DND-41 (cell line): ENCODE results near the gene SLC5A12.

ENCODE experiments used
- EZH2 ChIP-seq: IDR thresholded peaks from 3 replicates; pipeline ENCODE4 v1.6.1; 2012; ENCODE audit warnings: borderline replicate concordance, low read depth, mild to moderate bottlenecking, moderate library complexity, low read length, inconsistent platforms; ENCODE audit not compliant: severe bottlenecking
- TF ChIP-seq, protein P1 (sequence below): IDR thresholded peaks from 2 replicates; pipeline ENCODE4 v1.5.1; 2012; ENCODE audit warnings: borderline replicate concordance, low read length, moderate library complexity, mild to moderate bottlenecking; ENCODE audit not compliant: poor library complexity, severe bottlenecking; ENCODE audit errors: extremely low read depth

DNA sequence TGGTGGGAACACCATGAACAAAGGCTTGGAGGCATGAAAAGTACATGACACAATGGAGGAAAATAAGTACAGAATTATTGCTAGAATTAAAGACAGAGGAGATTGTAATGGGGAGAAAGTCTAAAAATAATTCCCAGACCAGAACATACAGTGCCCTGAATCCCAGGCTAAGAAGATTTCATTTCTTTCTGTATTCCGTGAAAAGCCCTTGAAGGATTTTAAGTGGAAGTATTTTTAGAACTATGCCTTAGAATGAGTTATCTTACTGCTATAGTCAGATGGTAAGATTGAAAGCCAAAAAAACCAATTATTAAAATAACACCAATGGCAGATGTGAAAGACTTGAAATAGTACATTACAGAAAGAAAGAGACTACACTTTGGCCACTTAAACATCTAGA, 36.1 kb upstream of the SLC5A12 start:
- TF ChIP-seq, protein P1, sequence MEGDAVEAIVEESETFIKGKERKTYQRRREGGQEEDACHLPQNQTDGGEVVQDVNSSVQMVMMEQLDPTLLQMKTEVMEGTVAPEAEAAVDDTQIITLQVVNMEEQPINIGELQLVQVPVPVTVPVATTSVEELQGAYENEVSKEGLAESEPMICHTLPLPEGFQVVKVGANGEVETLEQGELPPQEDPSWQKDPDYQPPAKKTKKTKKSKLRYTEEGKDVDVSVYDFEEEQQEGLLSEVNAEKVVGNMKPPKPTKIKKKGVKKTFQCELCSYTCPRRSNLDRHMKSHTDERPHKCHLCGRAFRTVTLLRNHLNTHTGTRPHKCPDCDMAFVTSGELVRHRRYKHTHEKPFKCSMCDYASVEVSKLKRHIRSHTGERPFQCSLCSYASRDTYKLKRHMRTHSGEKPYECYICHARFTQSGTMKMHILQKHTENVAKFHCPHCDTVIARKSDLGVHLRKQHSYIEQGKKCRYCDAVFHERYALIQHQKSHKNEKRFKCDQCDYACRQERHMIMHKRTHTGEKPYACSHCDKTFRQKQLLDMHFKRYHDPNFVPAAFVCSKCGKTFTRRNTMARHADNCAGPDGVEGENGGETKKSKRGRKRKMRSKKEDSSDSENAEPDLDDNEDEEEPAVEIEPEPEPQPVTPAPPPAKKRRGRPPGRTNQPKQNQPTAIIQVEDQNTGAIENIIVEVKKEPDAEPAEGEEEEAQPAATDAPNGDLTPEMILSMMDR, result no peak
- TF ChIP-seq EZH2, result no peak
